PFSK-1 (cell line): ENCODE measurements around the gene OLFML1.

Experiments used
- POLR2AphosphoS5 ChIP-seq: IDR thresholded peaks from 2 replicates; pipeline ENCODE4 v1.6.1; 2012; ENCODE audit warnings: low read depth, mild to moderate bottlenecking, control low read depth, low read length, moderate library complexity
- TAF1 ChIP-seq: IDR thresholded peaks from 2 replicates; pipeline ENCODE4 v1.6.1; 2012; ENCODE audit warnings: low read length, control low read depth, borderline replicate concordance; ENCODE audit not compliant: insufficient read depth

DNA sequence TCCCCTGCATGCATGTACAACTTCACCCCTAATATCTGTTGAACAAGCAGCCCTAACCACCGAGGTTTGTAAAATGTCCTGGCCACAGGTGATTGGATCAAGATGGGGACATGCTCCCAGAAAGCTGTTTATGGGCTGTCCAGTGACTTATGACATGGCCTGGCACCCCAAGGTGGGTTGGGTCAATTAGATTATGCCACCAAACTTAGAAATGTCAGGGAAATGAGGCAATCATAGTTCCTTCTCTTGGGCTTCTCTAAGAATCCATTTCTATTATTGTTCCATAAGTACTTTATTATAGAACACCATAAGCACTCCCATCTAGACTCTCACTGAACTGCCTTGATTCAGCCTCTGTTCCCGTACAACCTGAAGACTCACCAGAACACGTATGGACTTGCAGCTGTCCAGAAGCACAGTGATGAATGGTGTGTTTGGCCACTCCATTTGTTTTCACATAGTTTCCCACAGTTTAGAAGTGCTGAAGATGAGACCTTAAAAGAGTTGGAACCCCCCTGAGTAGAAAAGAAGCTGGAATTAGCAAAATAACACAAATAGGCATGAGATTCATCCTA is 45.5 kb upstream of the OLFML1 start:
- TF ChIP-seq TAF1 (no peak), POLR2AphosphoS5 (no peak)
